ENCODE measurements around the gene CHMP2A.
"Not testable (repeated sequence)": the region's sequence is repeated elsewhere in the genome, so short reads cannot be mapped to it uniquely, and the experiment has no call there.

Gene CHMP2A

DNA sequence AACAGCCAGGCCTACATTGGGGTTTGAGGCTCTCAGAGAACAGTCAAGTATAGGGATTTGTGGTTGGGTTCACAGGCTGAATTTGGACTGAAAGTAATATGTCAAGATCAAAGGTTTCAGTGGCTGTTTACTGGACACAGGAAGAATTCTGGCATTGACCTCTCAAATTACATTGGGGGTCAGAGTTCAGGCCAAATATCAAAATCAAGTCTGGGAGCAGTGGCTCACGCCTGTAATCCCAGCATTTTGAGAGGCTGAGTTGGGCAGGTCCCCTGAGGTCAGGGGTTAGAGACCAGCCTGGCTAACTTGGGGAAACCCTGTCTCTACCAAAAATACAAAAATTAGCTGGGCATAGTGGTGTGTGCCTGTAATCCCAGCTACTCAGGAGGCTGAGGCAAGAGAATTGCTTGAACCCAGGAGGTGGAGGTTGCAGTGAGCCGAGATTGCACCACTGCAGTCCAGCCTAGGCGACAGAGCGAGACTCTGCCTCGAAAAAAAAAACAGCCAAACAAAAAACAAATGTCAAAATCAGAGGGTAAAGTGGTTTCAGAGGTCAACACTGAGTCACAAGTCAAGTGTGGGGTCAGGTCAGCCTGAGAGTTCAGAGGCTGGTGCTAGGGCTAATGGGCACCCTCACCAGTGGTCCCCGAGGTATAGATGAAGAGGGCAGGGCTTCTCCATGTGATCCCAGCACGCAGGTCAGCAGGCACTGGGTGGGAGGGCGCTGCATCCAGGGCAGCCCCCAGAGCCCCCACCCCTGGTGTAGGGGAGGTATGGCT, 44.6 kb downstream of the CHMP2A start:
- no peak for DNase-seq

- no peak for DNase-seq
Observed at GRCh38 chr19:58509731-58510083, 45.2 kb downstream of the CHMP2A start.

GRCh38 chr19:58507602-58508223, 47.2 kb downstream of the CHMP2A start:
- DNase-seq = not testable (repeated sequence)

Measured in stimulated activated CD4-positive, alpha-beta T cell treated with anti-CD3 and anti-CD28 coated beads, Interleukin-4, amount 100 ng/mL, for 4 hours (primary cell).